Activated T-cell treated with anti-CD3 and anti-CD28 coated beads, Interleukin-2, amount 50 U/mL, for 48 hours (primary cell): ENCODE data around the gene PPP2R5C.
"Not testable (repeated sequence)": the region's sequence is repeated elsewhere in the genome, so short reads cannot be mapped to it uniquely, and the experiment has no call there.

Experiments
- DNase-seq, 2 experiments: peaks; one replicate each; pipeline ENCODE4 v3.0.0-alpha.2; 2020

Gene PPP2R5C

GRCh38 chr14:101956179-101956885 is 194.8 kb downstream of the PPP2R5C start:
- no peak for DNase-seq

DNA sequence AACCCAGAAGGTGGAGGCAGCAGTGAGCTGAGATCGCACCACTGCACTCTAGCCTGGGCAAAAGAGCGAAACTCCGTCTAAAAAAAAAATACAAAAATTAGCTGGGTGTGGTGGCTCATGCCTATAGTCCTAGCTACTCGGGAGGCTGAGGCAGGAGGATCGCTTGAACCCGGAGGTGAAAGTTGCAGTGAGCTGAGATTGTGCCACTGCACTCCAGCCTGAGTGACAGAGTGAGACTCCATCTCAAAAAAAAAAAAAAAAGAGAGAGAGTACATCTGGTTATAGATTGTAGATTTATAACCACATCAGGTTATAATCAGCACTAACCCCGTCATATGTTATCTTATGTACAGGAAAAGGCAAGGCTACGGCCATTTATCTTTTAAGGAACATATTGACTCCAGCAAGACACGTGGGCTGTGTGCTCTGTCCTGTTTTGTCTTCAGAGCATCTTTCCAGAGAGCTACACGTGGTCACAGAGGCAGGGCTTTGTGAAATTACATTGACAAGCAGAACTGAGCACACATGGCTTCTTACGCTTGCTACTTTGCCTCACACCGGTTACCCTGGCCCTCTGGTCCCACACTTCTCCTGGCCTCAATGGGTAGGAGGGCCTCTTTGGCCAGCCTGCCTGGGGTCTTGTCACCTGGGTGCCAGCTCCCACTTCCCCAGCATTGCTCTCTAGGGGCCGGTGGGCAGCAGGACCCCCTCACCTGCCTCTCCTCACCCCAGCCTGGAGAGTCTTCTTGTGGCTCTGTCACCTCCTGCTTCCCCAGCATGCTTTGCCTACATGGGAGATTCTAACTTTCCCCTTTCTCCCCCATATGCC is 196.1 kb downstream of the PPP2R5C start:
- DNase-seq = no peak

DNA sequence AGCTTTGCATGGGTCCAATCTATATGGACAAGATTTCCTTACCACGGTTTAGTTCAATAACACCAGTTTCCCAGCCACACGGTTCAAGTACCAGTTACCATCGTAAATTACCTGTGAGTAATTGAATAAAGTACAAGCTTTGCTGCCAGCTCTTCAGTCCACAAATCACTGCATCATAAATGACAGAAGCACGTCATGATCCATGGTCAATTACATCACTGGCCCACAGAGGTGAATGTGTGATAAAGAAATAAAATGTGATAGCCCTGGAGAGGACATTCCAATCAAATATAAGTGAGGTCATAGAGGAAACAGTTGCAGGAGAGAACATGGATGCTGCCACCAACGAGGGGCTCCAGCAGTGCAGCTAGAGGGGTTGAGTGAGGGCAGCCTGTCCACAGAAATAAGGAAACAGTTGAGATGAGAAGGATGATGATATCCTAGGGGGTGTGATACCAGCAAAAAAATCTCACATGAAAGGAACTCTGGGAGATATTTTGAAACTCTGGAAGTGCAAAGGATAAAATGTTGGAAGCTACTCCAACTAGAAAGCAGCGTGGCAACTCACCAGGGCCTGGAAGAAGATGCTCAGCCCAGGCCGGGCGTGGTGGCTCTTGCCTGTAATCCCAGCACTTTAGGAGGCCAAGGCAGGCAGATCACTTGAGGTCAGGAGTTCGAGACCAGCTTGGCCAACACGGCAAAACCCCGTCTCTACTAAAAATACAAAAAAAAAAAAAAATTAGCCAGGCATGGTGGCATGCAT is 197.1 kb downstream of the PPP2R5C start:
- DNase-seq = no peak

GRCh38 chr14:101959277-101959676 is 197.8 kb downstream of the PPP2R5C start:
- no peak for DNase-seq

DNA sequence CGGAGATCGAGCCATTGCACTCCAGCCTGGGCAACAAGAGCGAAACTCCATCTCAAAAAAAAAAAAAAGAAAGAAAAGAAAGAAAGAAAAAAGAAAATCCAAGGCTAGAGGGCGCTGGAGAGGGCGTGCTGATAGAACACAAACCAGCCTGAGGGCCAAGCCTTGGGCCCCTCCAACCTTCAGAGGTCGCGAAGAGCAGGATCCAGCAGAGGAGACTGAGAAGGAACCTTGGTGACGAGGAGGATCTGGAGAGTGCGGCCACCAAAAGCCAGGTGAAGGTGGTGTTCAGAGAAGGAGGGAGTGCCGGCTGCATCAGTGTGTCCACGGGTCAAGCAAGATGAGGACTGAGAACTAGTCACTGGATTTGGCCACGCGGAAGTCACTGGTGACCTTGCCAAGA is 198.7 kb downstream of the PPP2R5C start:
- DNase-seq = peak; percentile 44 to 50

DNA sequence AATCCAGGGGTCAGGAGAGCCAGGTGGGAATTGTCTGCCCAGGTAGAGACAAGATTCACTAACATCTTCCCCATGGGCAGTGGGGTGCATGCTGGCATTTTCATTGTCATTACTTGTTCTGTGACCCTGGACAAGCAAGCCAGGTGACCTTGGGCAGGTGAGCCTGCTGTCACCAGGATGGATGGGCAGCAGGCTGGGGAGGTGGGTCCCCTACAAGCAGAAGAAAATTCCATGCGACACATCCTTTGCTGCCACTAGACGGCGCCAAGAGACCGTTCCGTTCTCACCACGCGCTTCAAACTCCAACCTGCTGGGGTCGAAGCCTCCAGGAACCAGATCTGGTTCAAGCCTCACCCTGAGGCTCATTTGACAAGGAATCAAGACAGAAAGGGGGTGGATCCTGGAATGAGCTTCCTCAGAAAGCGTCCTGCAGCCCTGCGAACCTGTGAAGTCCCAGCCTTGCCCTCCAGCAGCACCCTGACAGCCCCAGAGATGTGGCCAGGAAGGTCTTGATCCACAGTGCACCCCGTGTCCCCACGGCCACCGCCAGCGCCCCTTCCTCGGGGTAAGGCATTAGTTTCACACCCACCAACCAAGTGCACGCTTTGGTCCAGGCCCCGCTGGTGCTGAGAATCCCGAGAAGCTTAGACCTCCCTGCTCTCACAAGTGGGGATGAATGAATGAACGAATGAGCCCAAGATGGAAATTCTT is 199.7 kb downstream of the PPP2R5C start:
- DNase-seq = peak; percentile 79 to 85

- no peak for DNase-seq
Measured at GRCh38 chr14:101961746-101962502, 200.4 kb downstream of the PPP2R5C start.

GRCh38 chr14:101962503-101962874 is 201.0 kb downstream of the PPP2R5C start:
- peak in 1 of 2 experiments; percentile 17 for DNase-seq

- DNase-seq = no peak
Measured at GRCh38 chr14:101963052-101963451, 201.5 kb downstream of the PPP2R5C start.

- DNase-seq = no peak
Measured at GRCh38 chr14:101963656-101964296, 202.3 kb downstream of the PPP2R5C start.

DNA sequence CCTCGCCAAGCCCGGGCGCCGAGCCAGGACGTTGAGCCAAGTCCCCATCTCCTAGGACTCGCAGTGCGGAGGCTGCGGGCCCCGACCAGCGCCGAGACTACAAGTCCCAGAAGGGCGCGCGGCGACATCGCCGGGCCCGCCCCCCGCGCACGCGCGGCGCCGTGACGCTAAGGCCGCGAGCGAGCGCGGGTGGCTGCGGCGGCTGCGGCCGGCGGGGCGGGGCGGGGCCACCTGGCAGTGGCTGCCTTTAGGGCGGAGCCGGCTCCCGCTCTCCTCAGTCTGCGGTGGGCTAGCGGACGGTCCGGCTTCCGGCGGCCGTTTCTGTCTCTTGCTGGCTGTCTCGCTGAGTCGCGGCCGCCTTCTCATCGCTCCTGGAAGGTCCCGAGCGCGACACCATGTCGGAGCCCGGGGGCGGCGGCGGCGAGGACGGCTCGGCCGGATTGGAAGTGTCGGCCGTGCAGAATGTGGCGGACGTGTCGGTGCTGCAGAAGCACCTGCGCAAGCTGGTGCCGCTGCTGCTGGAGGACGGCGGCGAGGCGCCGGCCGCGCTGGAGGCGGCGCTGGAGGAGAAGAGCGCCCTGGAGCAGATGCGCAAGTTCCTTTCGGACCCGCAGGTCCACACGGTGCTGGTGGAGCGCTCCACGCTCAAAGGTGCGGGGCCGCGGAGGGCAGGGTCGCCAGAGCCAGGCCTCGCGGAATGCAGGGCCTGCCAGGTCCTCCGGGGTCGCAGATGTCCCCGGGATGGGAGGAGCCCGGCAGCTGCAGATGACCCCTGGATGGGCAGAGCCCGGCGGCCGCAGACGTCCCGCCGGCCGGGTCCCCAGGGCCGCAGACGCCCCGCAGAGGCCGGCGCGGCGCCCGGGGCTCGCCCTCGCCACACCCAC is 203.0 kb downstream of the PPP2R5C start, which contains the start of gene DYNC1H1:
TSS of gene DYNC1H1 (plus strand) at position 277 of the 884 bp plus-strand sequence. CDS start at position 396, 119 bp downstream.
- DNase-seq = peak; percentile 91 to 93

- DNase-seq = peak; percentile 75 to 78
Measured at GRCh38 chr14:101965181-101965544, 203.7 kb downstream of the PPP2R5C start.

GRCh38 chr14:101965770-101966722 is 204.5 kb downstream of the PPP2R5C start:
- peak in 1 of 2 experiments; percentile 19 for DNase-seq

DNA sequence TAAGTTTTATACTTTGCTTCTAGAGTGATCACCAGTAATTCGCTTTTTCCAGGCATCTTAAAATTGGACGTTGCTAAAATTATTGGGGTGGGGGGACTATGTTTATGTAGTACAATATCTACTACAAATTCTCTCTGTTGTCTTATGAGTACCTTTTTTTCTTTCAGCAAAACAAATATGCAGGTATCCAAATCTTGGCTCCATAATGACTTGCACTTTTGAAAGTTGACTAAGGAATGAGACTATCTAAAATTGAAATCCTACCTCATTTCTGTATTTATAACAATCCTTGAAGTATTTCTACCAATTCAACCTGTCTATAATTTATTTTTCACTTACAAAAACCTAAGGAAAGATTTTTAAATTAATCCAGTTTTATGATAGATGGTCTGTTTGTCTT is 205.2 kb downstream of the PPP2R5C start:
- no peak for DNase-seq

- no peak for DNase-seq
Measured at GRCh38 chr14:101968186-101968585, 206.7 kb downstream of the PPP2R5C start.

- peak in 1 of 2 experiments; percentile 7 for DNase-seq
Measured at GRCh38 chr14:101969481-101969880, 208.0 kb downstream of the PPP2R5C start.

GRCh38 chr14:101970830-101971400 is 209.4 kb downstream of the PPP2R5C start:
- DNase-seq = no peak

- DNase-seq = not testable (repeated sequence)
Measured at GRCh38 chr14:101971458-101971857, 209.9 kb downstream of the PPP2R5C start.
